GM21526 (cell line): ENCODE measurements around the gene MEGF11.
"Not testable (repeated sequence)": the region's sequence is repeated elsewhere in the genome, so short reads cannot be mapped to it uniquely, and the experiment has no call there.

Experiments
- ATAC-seq: cut with Tn5 transposase; IDR thresholded peaks from one replicate; pipeline ENCODE4 v1.9.1; 2021; ENCODE audit warnings: moderate library complexity; ENCODE audit not compliant: unreplicated experiment, low FRiP score

Gene MEGF11

GRCh38 chr15:66019826-66020398, 233.6 kb downstream of the MEGF11 start:
- ATAC-seq: no peak

GRCh38 chr15:66019368-66019767, 234.2 kb downstream of the MEGF11 start:
- no peak for ATAC-seq

GRCh38 chr15:66018488-66018797, 235.1 kb downstream of the MEGF11 start:
- ATAC-seq: no peak

- ATAC-seq: no peak
These were observed 235.6 kb downstream of the MEGF11 start for GRCh38 chr15:66017792-66018487.

- ATAC-seq: no peak
These were observed 236.6 kb downstream of the MEGF11 start for GRCh38 chr15:66017000-66017399.

GRCh38 chr15:66016199-66016598, 237.4 kb downstream of the MEGF11 start:
- no peak for ATAC-seq

- no peak for ATAC-seq
These were observed 238.8 kb downstream of the MEGF11 start for GRCh38 chr15:66014635-66015182.

- no peak for ATAC-seq
These were observed 239.5 kb downstream of the MEGF11 start for GRCh38 chr15:66014022-66014421.

- no peak for ATAC-seq
These were observed 244.5 kb downstream of the MEGF11 start for GRCh38 chr15:66008940-66009562.

- no peak for ATAC-seq
These were observed 245.8 kb downstream of the MEGF11 start for GRCh38 chr15:66007663-66008262.

GRCh38 chr15:66006986-66007385, 246.6 kb downstream of the MEGF11 start:
- ATAC-seq: no peak

GRCh38 chr15:66004618-66005262, 248.8 kb downstream of the MEGF11 start:
- no peak for ATAC-seq

GRCh38 chr15:66003129-66003528, 250.4 kb downstream of the MEGF11 start:
- ATAC-seq: not testable (repeated sequence)

- ATAC-seq: no peak
These were observed 251.7 kb downstream of the MEGF11 start for GRCh38 chr15:66001717-66002426.

- ATAC-seq: no peak
These were observed 252.5 kb downstream of the MEGF11 start for GRCh38 chr15:66001042-66001441.

GRCh38 chr15:65998486-65998885, 255.1 kb downstream of the MEGF11 start:
- ATAC-seq: no peak

GRCh38 chr15:65996901-65997300, 256.6 kb downstream of the MEGF11 start:
- no peak for ATAC-seq

- no peak for ATAC-seq
These were observed 258.7 kb downstream of the MEGF11 start for GRCh38 chr15:65994832-65995231.

- no peak for ATAC-seq
These were observed 259.8 kb downstream of the MEGF11 start for GRCh38 chr15:65993762-65994161.

- ATAC-seq: no peak
These were observed 260.3 kb downstream of the MEGF11 start for GRCh38 chr15:65993236-65993635.
